HEK293 (cell line): ENCODE measurements around the gene SPACA5.
"Not testable (repeated sequence)": the region's sequence is repeated elsewhere in the genome, so short reads cannot be mapped to it uniquely, and the experiment has no call there.

ENCODE experiments used
- CTCF ChIA-PET: fragments of 350-600 bp; formaldehyde crosslinking; extraction: SDS; loops from one replicate; lab custom pipeline; 2021; ENCODE audit warnings: antibody characterized with exemption; lab: Yijun Ruan, JAX
- POLR2A ChIA-PET: fragments of 300-600 bp; formaldehyde crosslinking; extraction: SDS; loops from one replicate; lab custom pipeline; 2020; ENCODE audit warnings: antibody characterized with exemption, inconsistent platforms; lab: Yijun Ruan, JAX
- H3K27ac ChIP-seq: fragments of 200-500 bp; sonication (Bioruptor generic); 2 replicates; pipeline ENCODE4 v1.5.1; 2014; ENCODE audit warnings: low read depth, low read length, control low read depth, inconsistent platforms; ENCODE audit errors: extremely low read depth
- H3K36me3 ChIP-seq, 2 experiments: fragments of 200-500 bp in 1 of 2; sonication (Bioruptor generic) in 1 of 2; 1 replicate in 1 of 2; 2 replicates in 1 of 2; pipeline ENCODE4 v1.5.1; 2014 to 2017; ENCODE audit warnings: inconsistent platforms in 2 of 2, low read length in 2 of 2; ENCODE audit not compliant: control insufficient read depth in 2 of 2, insufficient read depth in 1 of 2
- H3K4me1 ChIP-seq: fragments of 200-500 bp; sonication (Bioruptor generic); 2 replicates; pipeline ENCODE4 v1.5.1; 2014; ENCODE audit warnings: mild to moderate bottlenecking, low read length, inconsistent platforms; ENCODE audit not compliant: control insufficient read depth, insufficient read depth
- H3K4me3 ChIP-seq: 2 replicates; pipeline ENCODE4 v1.5.1; 2011; ENCODE audit warnings: low read depth, mild to moderate bottlenecking, control low read depth, low read length, moderate library complexity
- H3K9me3 ChIP-seq: fragments of 200-500 bp; sonication (Bioruptor generic); 2 replicates; pipeline ENCODE4 v1.5.1; 2014; ENCODE audit warnings: low read depth, low read length, inconsistent platforms; ENCODE audit not compliant: control insufficient read depth, insufficient read depth
- IKZF3 ChIP-seq: fragments of 450-650 bp; IDR thresholded peaks from 2 replicates; pipeline ENCODE4 v1.5.0; 2018; ENCODE audit warnings: missing biosample characterization, mild to moderate bottlenecking, missing genetic modification characterization, moderate library complexity
- PRDM1 ChIP-seq: fragments of 450-650 bp; formaldehyde crosslinking; IDR thresholded peaks from 2 replicates; pipeline ENCODE4; 2016; ENCODE audit warnings: missing biosample characterization, missing genetic modification characterization
- SP7 ChIP-seq: fragments of 450-650 bp; formaldehyde crosslinking; IDR thresholded peaks from 2 replicates; pipeline ENCODE4 v1.5.1; 2016; ENCODE audit warnings: missing biosample characterization, missing genetic modification characterization
- ZFP69B ChIP-seq: fragments of 450-650 bp; formaldehyde crosslinking; IDR thresholded peaks from 2 replicates; pipeline ENCODE4 v1.5.1; 2016; ENCODE audit warnings: missing biosample characterization, missing genetic modification characterization
- ZNF138 ChIP-seq: fragments of 450-650 bp; formaldehyde crosslinking; IDR thresholded peaks from 2 replicates; pipeline ENCODE4 v1.5.1; 2016; ENCODE audit warnings: missing biosample characterization, missing genetic modification characterization, borderline replicate concordance
- ZNF184 ChIP-seq: fragments of 450-650 bp; IDR thresholded peaks from 2 replicates; pipeline ENCODE4 v1.5.1; 2018; ENCODE audit warnings: missing biosample characterization, mild to moderate bottlenecking, missing genetic modification characterization
- ZNF266 ChIP-seq: fragments of 450-650 bp; formaldehyde crosslinking; IDR thresholded peaks from 2 replicates; pipeline ENCODE4 v1.5.1; 2016; ENCODE audit warnings: missing biosample characterization, missing genetic modification characterization, low read depth
- ZNF292 ChIP-seq: fragments of 450-650 bp; formaldehyde crosslinking; IDR thresholded peaks from 2 replicates; pipeline ENCODE4 v1.5.1; 2016; ENCODE audit warnings: low read depth, missing biosample characterization, missing genetic modification characterization, borderline replicate concordance
- ZNF366 ChIP-seq: fragments of 450-650 bp; formaldehyde crosslinking; conservative IDR thresholded peaks from 2 replicates; pipeline ENCODE4 v1.5.1; 2016; ENCODE audit warnings: missing biosample characterization, missing genetic modification characterization
- ZNF391 ChIP-seq: fragments of 450-650 bp; formaldehyde crosslinking; IDR thresholded peaks from 2 replicates; pipeline ENCODE4 v1.5.1; 2016; ENCODE audit warnings: low read depth, missing biosample characterization, missing genetic modification characterization, borderline replicate concordance
- ZNF488 ChIP-seq: fragments of 450-650 bp; formaldehyde crosslinking; IDR thresholded peaks from 2 replicates; pipeline ENCODE4 v1.5.1; 2016; ENCODE audit warnings: missing biosample characterization, missing genetic modification characterization
- ZNF610 ChIP-seq: fragments of 450-650 bp; formaldehyde crosslinking; IDR thresholded peaks from 2 replicates; pipeline ENCODE4 v1.5.1; 2016; ENCODE audit warnings: missing biosample characterization, missing genetic modification characterization, borderline replicate concordance
- ZNF654 ChIP-seq: fragments of 450-650 bp; formaldehyde crosslinking; IDR thresholded peaks from 2 replicates; pipeline ENCODE4 v1.5.1; 2016; ENCODE audit warnings: low read depth, missing biosample characterization, missing genetic modification characterization
- ZNF701 ChIP-seq: fragments of 450-650 bp; formaldehyde crosslinking; IDR thresholded peaks from 2 replicates; pipeline ENCODE4 v1.5.1; 2016; ENCODE audit warnings: missing biosample characterization, missing genetic modification characterization
- ZNF704 ChIP-seq: fragments of 450-650 bp; formaldehyde crosslinking; IDR thresholded peaks from 2 replicates; pipeline ENCODE4 v1.5.1; 2016; ENCODE audit warnings: missing biosample characterization, missing genetic modification characterization
- ZNF776 ChIP-seq: fragments of 450-650 bp; formaldehyde crosslinking; IDR thresholded peaks from 2 replicates; pipeline ENCODE4 v1.5.0; 2017; ENCODE audit warnings: missing biosample characterization, missing genetic modification characterization, borderline replicate concordance

Gene SPACA5

DNA sequence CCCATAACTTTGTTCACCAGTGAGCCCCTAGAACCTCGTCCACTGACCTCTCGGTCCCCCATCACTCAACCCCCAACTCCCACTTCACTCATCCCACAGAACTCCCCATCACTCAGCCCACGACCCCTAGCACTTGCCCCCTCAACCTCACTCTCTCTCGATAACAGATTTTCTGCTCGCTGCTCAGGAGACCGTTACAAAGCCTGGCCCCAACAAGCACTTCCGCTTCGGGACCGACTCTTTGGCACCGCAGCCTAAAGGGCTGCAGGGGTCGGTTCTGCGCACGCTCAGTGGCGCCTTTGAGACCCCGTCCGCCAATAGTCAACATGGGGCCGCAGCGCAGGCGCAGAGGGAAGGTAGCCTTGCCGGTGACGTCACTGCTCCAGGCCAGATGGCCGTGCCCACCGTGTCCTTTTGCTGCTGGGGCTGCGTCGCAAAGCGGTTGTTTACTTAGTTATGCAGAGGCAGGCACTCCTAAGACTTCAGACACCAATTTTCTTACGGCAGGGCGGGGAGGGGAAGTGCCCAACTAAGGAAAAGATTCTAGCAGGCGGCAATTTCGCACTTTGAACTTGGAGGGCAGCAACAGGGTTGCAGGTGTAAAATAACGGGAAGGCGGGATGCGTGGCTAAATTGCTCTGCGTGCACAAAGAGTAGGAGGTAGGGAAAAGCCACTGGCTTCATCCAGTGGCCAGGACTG lies 2.9 kb upstream of the SPACA5 start, which contains the start of gene ZNF182 (continued):
- TF ChIP-seq ZNF138 = no peak
- 0 out of 2 replicates have a peak, but pooled peaks have one; percentile 17 for TF ChIP-seq ZFP69B (tag by site-specific recombination)
- TF ChIP-seq ZNF266 (tag by site-specific recombination) = no peak
- TF ChIP-seq ZNF610 = no peak
- TF ChIP-seq ZNF366 (tag by site-specific recombination) = peak; percentile 23; the same call in 1 of the 2 replicates
- TF ChIP-seq ZNF488 = no peak
- peak; percentile 55; the same call in 1 of the 2 replicates for TF ChIP-seq SP7

- H3K4me1 ChIP-seq, H3K27ac ChIP-seq, H3K36me3 ChIP-seq, CTCF ChIA-PET, H3K4me3 ChIP-seq, H3K9me3 ChIP-seq, POLR2A ChIA-PET: not testable (repeated sequence)
These were observed 2.7 kb downstream of the SPACA5 start for GRCh38 chrX:48009445-48009960.

GRCh38 chrX:48016583-48017310 lies 10.0 kb downstream of the SPACA5 start:
- H3K9me3 ChIP-seq, H3K27ac ChIP-seq, POLR2A ChIA-PET, H3K4me1 ChIP-seq, CTCF ChIA-PET, H3K36me3 ChIP-seq, H3K4me3 ChIP-seq: not testable (repeated sequence)

DNA sequence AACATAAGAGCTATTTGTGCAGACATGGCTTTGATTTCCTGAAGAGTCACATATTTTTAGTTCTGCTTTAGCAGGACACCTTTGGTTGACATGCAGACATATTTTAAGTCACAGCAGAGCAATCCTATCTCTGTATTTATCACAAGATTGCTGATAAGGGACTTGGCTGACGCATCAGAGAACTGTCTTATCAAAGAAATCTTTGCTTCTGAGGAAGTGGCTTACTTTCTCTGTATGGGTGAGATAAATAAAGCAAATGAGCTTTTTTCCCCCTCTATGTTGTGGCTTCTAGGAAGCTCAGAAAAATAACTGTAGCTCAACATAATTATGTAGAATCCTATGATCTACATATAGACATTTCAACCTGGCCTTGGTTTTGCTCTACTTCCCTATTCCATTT lies 13.1 kb downstream of the SPACA5 start:
- CTCF ChIA-PET = not testable (repeated sequence)

DNA sequence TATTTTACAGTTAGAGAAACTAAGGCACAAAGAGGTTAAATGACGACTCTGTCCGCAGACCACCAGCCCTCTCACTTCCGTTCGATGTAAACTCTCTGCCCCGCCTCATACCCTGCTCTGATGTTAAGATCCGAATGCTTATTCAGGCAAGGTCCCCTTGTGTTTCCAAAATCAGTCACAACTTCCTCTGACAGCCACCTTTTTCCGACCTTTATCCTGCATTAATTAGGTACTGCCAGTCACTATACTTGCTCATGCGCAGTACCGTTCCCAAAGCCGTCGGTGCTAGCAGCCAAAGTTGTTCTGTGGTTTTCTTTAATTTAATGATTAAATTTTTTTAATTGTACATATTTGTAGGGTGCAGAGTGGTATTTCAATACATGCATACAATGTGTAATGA lies 13.7 kb downstream of the SPACA5 start:
- H3K4me1 ChIP-seq, CTCF ChIA-PET, H3K36me3 ChIP-seq, H3K27ac ChIP-seq, H3K9me3 ChIP-seq, H3K4me3 ChIP-seq: not testable (repeated sequence)
- POLR2A ChIA-PET = interaction anchor here (1.0 kb wide), 1 partner anchor 184 kb away, joined by 3 read pairs; no protein-coding TSS in a partner anchor

More for the DNA sequence above, 13.1 kb downstream of the SPACA5 start:
- H3K4me1 ChIP-seq, H3K27ac ChIP-seq, H3K9me3 ChIP-seq, H3K36me3 ChIP-seq, H3K4me3 ChIP-seq, POLR2A ChIA-PET: not testable (repeated sequence)

- H3K36me3 ChIP-seq = no peaks in the 10 kb centered on the region
- POLR2A ChIA-PET = interaction anchor here (0.5 to 1.0 kb wide), 2 partner anchors 185 to 854 kb away, joined by 3 read pairs; no protein-coding TSS in a partner anchor
- peak overlapping the region; percentile 91 for H3K27ac ChIP-seq
- H3K4me3 ChIP-seq = peak overlapping the region; percentile 65
- H3K9me3 ChIP-seq = no peaks in the 10 kb centered on the region
- CTCF ChIA-PET = no interaction called here
- H3K4me1 ChIP-seq = no peaks in the 10 kb centered on the region
- no peak for TF ChIP-seq ZNF654 (tag by site-specific recombination)
- no peak for TF ChIP-seq ZNF184 (tag by site-specific recombination)
- no peak for TF ChIP-seq ZNF776 (tag by site-specific recombination)
- no peak for TF ChIP-seq ZNF292 (tag by site-specific recombination)
- no peak for TF ChIP-seq ZNF704 (tag by site-specific recombination)
- no peak for TF ChIP-seq ZNF701 (tag by site-specific recombination)
- no peak for TF ChIP-seq ZNF391 (tag by site-specific recombination)
- TF ChIP-seq PRDM1 (tag by site-specific recombination) = peak; percentile 77
- peak; percentile 56; the same call in 1 of the 2 replicates for TF ChIP-seq IKZF3 (tag by site-specific recombination)
These were observed 14.5 kb downstream of the SPACA5 start for GRCh38 chrX:48021026-48021900.
